22Rv1 (cell line): ENCODE measurements around the gene ISM1.
"Not testable (repeated sequence)": the region's sequence is repeated elsewhere in the genome, so short reads cannot be mapped to it uniquely, and the experiment has no call there.

ENCODE experiments used
- H3K27ac ChIP-seq: fragments of 450-650 bp; 2 replicates; pipeline ENCODE4 v1.5.1; 2017
- ZFX ChIP-seq: fragments of 450-650 bp; IDR thresholded peaks from 2 replicates; pipeline ENCODE4 v1.6.1; 2017; ENCODE audit warnings: antibody characterized with exemption, borderline replicate concordance
- TF ChIP-seq, protein P1 (sequence below): fragments of 450-650 bp; IDR thresholded peaks from 2 replicates; pipeline ENCODE4 v1.5.1; 2017; ENCODE audit warnings: mild to moderate bottlenecking

Gene ISM1

GRCh38 chr20:13232999-13233398, 11.9 kb downstream of the ISM1 start:
- no peak overlapping the region for H3K27ac ChIP-seq
- no peak for TF ChIP-seq ZFX
- TF ChIP-seq, protein P1, sequence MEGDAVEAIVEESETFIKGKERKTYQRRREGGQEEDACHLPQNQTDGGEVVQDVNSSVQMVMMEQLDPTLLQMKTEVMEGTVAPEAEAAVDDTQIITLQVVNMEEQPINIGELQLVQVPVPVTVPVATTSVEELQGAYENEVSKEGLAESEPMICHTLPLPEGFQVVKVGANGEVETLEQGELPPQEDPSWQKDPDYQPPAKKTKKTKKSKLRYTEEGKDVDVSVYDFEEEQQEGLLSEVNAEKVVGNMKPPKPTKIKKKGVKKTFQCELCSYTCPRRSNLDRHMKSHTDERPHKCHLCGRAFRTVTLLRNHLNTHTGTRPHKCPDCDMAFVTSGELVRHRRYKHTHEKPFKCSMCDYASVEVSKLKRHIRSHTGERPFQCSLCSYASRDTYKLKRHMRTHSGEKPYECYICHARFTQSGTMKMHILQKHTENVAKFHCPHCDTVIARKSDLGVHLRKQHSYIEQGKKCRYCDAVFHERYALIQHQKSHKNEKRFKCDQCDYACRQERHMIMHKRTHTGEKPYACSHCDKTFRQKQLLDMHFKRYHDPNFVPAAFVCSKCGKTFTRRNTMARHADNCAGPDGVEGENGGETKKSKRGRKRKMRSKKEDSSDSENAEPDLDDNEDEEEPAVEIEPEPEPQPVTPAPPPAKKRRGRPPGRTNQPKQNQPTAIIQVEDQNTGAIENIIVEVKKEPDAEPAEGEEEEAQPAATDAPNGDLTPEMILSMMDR, result no peak

GRCh38 chr20:13234961-13235360, 13.9 kb downstream of the ISM1 start:
- H3K27ac ChIP-seq, result no peak overlapping the region
- no peak for TF ChIP-seq ZFX
- TF ChIP-seq, protein P1, result no peak

- not testable (repeated sequence) for H3K27ac ChIP-seq
These were observed 15.3 kb downstream of the ISM1 start for GRCh38 chr20:13236360-13236759.

DNA sequence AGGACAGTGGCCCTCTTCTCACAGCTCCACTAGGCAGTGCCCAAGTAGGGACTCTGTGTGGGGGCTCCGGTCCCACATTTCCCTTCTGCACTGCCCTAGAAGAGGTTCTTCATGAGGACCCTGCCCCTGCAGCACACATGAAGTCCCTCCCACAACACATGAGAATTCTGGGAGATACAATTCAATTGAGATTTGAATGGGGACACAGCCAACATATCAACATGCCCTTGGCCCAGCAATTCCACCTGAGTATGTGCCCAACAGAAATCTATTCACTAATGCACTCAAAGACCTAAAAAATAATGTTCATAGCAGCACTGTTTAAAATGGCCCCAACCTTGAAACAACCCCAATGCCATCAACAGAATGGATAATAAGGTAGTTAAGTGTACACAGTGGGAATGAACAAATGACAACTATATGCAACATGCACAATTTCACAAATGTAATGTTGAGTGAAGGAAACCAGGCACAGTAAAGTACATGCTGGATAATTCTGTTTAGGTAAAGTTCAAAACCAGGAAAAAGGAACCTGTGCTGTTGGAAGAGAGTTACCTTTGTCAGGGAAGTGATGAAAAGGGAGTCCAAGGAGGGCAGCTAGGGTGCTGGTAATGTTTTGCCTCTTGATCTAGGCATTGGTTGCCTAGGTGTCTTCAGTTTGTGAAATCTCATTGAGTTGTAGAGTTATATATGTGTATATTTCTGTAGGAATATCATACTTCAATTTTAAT, 16.1 kb downstream of the ISM1 start:
- H3K27ac ChIP-seq, result no peak overlapping the region
- TF ChIP-seq ZFX, result no peak
- TF ChIP-seq, protein P1, result no peak

GRCh38 chr20:13238001-13238653, 17.1 kb downstream of the ISM1 start:
- no peak overlapping the region for H3K27ac ChIP-seq
- TF ChIP-seq ZFX, result no peak
- TF ChIP-seq, protein P1, result no peak

- TF ChIP-seq, protein P1, result no peak
- TF ChIP-seq ZFX, result no peak
- no peak overlapping the region for H3K27ac ChIP-seq
These were observed 22.8 kb downstream of the ISM1 start for GRCh38 chr20:13243826-13244376.

DNA sequence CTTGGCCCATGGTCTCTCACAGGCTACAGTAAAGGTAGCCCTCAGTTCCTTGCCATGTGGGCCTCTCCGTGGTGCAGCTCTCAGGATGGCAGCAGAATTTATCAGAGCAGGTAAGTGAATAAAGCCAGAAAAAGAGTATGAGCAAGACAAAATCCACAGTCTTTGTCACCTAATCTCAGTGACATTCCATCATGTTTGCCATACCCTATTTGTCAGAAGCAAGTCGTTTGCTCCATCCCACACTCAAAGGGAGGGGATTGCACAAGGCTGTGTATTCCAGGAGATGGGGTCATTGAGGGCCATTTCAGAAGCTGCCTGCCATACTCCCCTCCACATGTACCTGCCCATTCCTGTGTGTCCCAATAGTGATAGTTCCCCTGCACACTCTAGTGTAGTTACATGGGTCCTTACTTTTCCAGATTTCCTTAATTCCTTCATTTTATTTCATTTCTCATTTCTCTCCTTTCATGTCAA, 24.2 kb downstream of the ISM1 start:
- H3K27ac ChIP-seq, result no peak overlapping the region
- TF ChIP-seq, protein P1, result no peak
- TF ChIP-seq ZFX, result no peak
